ENCODE data around the gene ANK2.

The ANK2 gene

GRCh38 chr4:113101669-113102068 is 52.2 kb downstream of the ANK2 start:
- H3K4me3 ChIP-seq (ENCODE audit: low read depth, low read length), result no peak overlapping the region
- TF ChIP-seq, protein P1, sequence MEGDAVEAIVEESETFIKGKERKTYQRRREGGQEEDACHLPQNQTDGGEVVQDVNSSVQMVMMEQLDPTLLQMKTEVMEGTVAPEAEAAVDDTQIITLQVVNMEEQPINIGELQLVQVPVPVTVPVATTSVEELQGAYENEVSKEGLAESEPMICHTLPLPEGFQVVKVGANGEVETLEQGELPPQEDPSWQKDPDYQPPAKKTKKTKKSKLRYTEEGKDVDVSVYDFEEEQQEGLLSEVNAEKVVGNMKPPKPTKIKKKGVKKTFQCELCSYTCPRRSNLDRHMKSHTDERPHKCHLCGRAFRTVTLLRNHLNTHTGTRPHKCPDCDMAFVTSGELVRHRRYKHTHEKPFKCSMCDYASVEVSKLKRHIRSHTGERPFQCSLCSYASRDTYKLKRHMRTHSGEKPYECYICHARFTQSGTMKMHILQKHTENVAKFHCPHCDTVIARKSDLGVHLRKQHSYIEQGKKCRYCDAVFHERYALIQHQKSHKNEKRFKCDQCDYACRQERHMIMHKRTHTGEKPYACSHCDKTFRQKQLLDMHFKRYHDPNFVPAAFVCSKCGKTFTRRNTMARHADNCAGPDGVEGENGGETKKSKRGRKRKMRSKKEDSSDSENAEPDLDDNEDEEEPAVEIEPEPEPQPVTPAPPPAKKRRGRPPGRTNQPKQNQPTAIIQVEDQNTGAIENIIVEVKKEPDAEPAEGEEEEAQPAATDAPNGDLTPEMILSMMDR (conservative IDR thresholded peaks at IDR 0.05; ENCODE audit: low read depth, low read length), result no peak
- peak; percentile 3 for DNase-seq (ENCODE audit: low read depth)

DNA sequence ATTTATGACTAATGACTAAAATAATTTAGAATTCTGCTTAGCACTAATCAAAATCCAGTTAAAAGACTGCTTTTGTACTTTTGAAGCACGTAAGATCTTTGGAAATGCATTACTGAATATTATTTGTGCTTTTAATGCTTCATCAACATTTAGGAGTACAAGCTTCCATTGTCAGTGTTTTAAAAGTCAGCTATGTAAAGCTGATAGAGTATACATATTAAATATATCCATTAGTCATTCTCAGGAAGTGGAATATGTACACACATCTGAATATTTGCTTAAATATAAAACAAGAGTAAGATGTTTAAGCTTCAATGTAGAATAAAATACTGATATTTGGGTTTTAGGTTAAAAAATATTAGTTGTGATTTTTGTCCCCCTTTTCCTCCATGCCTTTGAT is 54.1 kb downstream of the ANK2 start:
- TF ChIP-seq, protein P1 (conservative IDR thresholded peaks at IDR 0.05; ENCODE audit: low read depth, low read length), result no peak
- no peak overlapping the region for H3K4me3 ChIP-seq (ENCODE audit: low read depth, low read length)
- DNase-seq (ENCODE audit: low read depth), result no peak

DNA sequence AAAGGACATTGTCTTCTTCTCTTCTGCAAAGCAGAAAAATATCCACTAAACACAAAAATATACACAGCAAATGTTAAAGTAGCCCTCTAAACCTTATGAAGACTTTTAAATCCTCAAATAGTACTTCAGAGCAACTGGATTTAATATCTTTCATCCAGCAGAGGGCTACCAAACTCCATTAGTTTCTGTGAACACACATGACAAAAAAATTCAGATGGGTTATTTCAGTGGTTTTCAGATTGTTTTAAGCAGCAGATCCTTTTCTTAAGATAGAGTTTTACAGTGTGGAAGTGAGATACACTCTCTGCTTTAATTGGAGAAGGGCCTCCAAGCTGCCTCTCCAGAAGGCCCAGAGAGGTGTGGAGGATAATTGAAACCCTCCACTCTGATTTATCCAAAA is 56.7 kb downstream of the ANK2 start:
- DNase-seq (ENCODE audit: low read depth), result peak; percentile 67
- TF ChIP-seq, protein P1 (conservative IDR thresholded peaks at IDR 0.05; ENCODE audit: low read depth, low read length), result peak; percentile 45
- H3K4me3 ChIP-seq (ENCODE audit: low read depth, low read length), result no peak overlapping the region

GRCh38 chr4:113109106-113109718 is 59.8 kb downstream of the ANK2 start:
- DNase-seq (ENCODE audit: low read depth), result no peak

GRCh38 chr4:113112338-113112978 is 63.0 kb downstream of the ANK2 start:
- DNase-seq (ENCODE audit: low read depth), result no peak
- TF ChIP-seq, protein P1 (conservative IDR thresholded peaks at IDR 0.05; ENCODE audit: low read depth, low read length), result no peak
- no peak overlapping the region for H3K4me3 ChIP-seq (ENCODE audit: low read depth, low read length)

More at GRCh38 chr4:113109106-113109718, 59.8 kb downstream of the ANK2 start:
- no peak overlapping the region for H3K4me3 ChIP-seq (ENCODE audit: low read depth, low read length)
- TF ChIP-seq, protein P1 (conservative IDR thresholded peaks at IDR 0.05; ENCODE audit: low read depth, low read length), result no peak

DNA sequence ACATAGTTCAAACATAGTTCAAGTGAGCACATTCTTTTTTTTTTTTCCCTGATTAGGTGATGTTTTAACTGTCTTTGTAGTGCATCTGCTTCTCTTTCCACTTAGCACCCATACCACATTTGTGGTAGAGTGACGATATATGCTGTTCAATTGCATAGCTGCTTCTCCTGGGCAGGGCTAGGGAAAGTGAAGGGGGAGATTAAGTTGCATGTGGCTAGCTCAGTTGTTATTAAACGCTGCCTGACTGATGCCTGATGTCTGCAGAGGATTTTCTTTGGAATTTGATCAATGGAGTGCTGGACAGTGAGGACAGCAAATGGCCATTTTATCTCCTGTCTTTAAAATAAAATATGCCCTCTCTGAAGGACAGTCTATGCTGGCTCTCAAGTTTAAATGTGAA is 63.7 kb downstream of the ANK2 start:
- no peak for DNase-seq (ENCODE audit: low read depth)
- TF ChIP-seq, protein P1 (conservative IDR thresholded peaks at IDR 0.05; ENCODE audit: low read depth, low read length), result no peak
- no peak overlapping the region for H3K4me3 ChIP-seq (ENCODE audit: low read depth, low read length)

GRCh38 chr4:113114884-113115283 is 65.4 kb downstream of the ANK2 start:
- TF ChIP-seq, protein P1 (conservative IDR thresholded peaks at IDR 0.05; ENCODE audit: low read depth, low read length), result no peak
- DNase-seq (ENCODE audit: low read depth), result no peak
- no peak overlapping the region for H3K4me3 ChIP-seq (ENCODE audit: low read depth, low read length)
